HepG2 (cell line): Measurements from ENCODE around the gene NRDE2. TPM values are rescaled to one million over a fixed set of nuclear protein-coding genes. Genes with fewer than 3 reads are reported as not detected.

Experiments
- ATAC-seq: fragments of 200-7000 bp; cut with Tn5 transposase; 3 replicates; pipeline ENCODE4 v1.9.1; 2020; ENCODE audit warnings: mild to moderate bottlenecking, moderate library complexity
- BruUV-seq: library from RNA; stranded (reverse); fragments of 400-500 nt; replicated peaks from 2 replicates; lab custom pipeline; 2021; lab: Mats Ljungman, UMichigan
- CTCF ChIA-PET: fragments of 300-600 bp; formaldehyde crosslinking; extraction: SDS; loops from one replicate; lab custom pipeline; 2021; ENCODE audit warnings: low total read pairs, inconsistent platforms, low intra/inter-chr PET ratio; lab: Yijun Ruan, JAX
- POLR2A ChIA-PET: fragments of 350-600 bp; sonication (Branson Sonifier 250); formaldehyde crosslinking; loops from one replicate; lab custom pipeline; 2020; ENCODE audit warnings: antibody characterized with exemption, inconsistent platforms; lab: Yijun Ruan, JAX
- DNase-seq: peaks from one replicate; pipeline ENCODE4 v3.0.0-alpha.2; 2015; ENCODE audit warnings: low spot score
- FAIRE-seq: peaks from 3 replicates; lab custom pipeline; 2011; peaks lifted over from hg19 to GRCh38; lab: Jason Lieb, UNC
- H2AFZ ChIP-seq: one replicate; pipeline ENCODE4 v1.6.1; 2011; ENCODE audit warnings: low read length, inconsistent platforms
- H3K27ac ChIP-seq: fragments of 300-600 bp; 3 replicates; pipeline ENCODE4 v1.8.0; 2011; ENCODE audit warnings: mixed run types, mild to moderate bottlenecking, mixed read lengths, low read length, inconsistent platforms; ENCODE audit not compliant: insufficient read depth; ENCODE audit errors: extremely low read length
- H3K27me3 ChIP-seq, 2 experiments: fragments of 200-600 bp in 1 of 2; 2 replicates in 1 of 2; 3 replicates in 1 of 2; pipeline versions ENCODE4 v1.6.0 to v1.8.0; 2011; ENCODE audit warnings: low read length in 2 of 2, mild to moderate bottlenecking in 2 of 2, moderate library complexity in 2 of 2, inconsistent platforms in 1 of 2; ENCODE audit not compliant: insufficient read depth in 2 of 2, control insufficient read depth in 1 of 2
- H3K36me3 ChIP-seq, 2 experiments: fragments of 200-600 bp in 1 of 2; replicated peaks in 1 of 2; 2 replicates in 1 of 2; 3 replicates in 1 of 2; pipeline versions ENCODE4 v1.5.1 to v1.8.0; 2011; ENCODE audit warnings: low read length in 2 of 2, inconsistent platforms in 1 of 2; ENCODE audit not compliant: insufficient read depth in 2 of 2, control insufficient read depth in 1 of 2
- H3K4me1 ChIP-seq: 2 replicates; pipeline ENCODE4 v1.5.1; 2012; ENCODE audit warnings: low read length, inconsistent platforms; ENCODE audit not compliant: insufficient read depth
- H3K4me2 ChIP-seq: 2 replicates; pipeline ENCODE4 v1.6.0; 2011; ENCODE audit warnings: low read depth, low read length, inconsistent platforms
- H3K4me3 ChIP-seq, 3 experiments: fragments of 200-600 bp in 1 of 3; sonication (generic), shearing (Covaris generic) in 1 of 3; replicated peaks in 1 of 3; 2 replicates each; pipeline ENCODE4 v1.5.1; 2011 to 2016; ENCODE audit warnings: low read length in 3 of 3, inconsistent platforms in 2 of 3, low read depth in 2 of 3, mild to moderate bottlenecking in 2 of 3, control low read depth in 1 of 3, mixed read lengths in 1 of 3; ENCODE audit not compliant: insufficient read depth in 1 of 3
- H3K79me2 ChIP-seq: one replicate; pipeline ENCODE4 v1.6.1; 2011; ENCODE audit warnings: low read length, inconsistent platforms; ENCODE audit not compliant: insufficient read depth
- H3K9ac ChIP-seq: 2 replicates; pipeline ENCODE4 v1.6.0; 2011; ENCODE audit warnings: mild to moderate bottlenecking, low read depth, low read length, inconsistent platforms; ENCODE audit not compliant: insufficient read depth
- H3K9me3 ChIP-seq: 2 replicates; pipeline ENCODE4 v1.5.1; 2012; ENCODE audit warnings: mild to moderate bottlenecking, low read length
- H4K20me1 ChIP-seq: 2 replicates; pipeline ENCODE4 v1.6.0; 2011; ENCODE audit warnings: inconsistent platforms, mild to moderate bottlenecking, low read length, moderate library complexity; ENCODE audit not compliant: insufficient read depth
- ARID4A ChIP-seq: sonication (generic); formaldehyde crosslinking; IDR thresholded peaks from 2 replicates; pipeline ENCODE4 v1.5.0; 2020; ENCODE audit warnings: mild to moderate bottlenecking, missing genetic modification reagents, borderline replicate concordance
- DDIT3 ChIP-seq: sonication (generic); formaldehyde crosslinking; IDR thresholded peaks from 2 replicates; pipeline ENCODE4 v1.4.0; 2020; ENCODE audit warnings: mild to moderate bottlenecking, missing genetic modification reagents
- THYN1 ChIP-seq: sonication (generic); formaldehyde crosslinking; IDR thresholded peaks from 2 replicates; pipeline ENCODE4 v1.8.1; 2023; ENCODE audit warnings: low read depth, mild to moderate bottlenecking, moderate library complexity, missing genetic modification reagents, borderline replicate concordance
- ZBTB38 ChIP-seq: sonication (generic); formaldehyde crosslinking; IDR thresholded peaks from 2 replicates; pipeline ENCODE4 v1.5.1; 2020; ENCODE audit warnings: mild to moderate bottlenecking, missing genetic modification reagents
- ZNF263 ChIP-seq: sonication (generic); formaldehyde crosslinking; IDR thresholded peaks from 2 replicates; pipeline ENCODE4 v1.4.0; 2020; ENCODE audit warnings: missing genetic modification reagents
- ZNF724P ChIP-seq: sonication (generic); formaldehyde crosslinking; IDR thresholded peaks from 2 replicates; pipeline ENCODE4 v1.8.0; 2022; ENCODE audit warnings: missing genetic modification reagents, borderline replicate concordance
- ZNF850 ChIP-seq: sonication (generic); formaldehyde crosslinking; conservative IDR thresholded peaks from 2 replicates; pipeline ENCODE4 v1.9.0; 2021; ENCODE audit warnings: mild to moderate bottlenecking, missing genetic modification reagents
- ZSCAN21 ChIP-seq: sonication (generic); formaldehyde crosslinking; IDR thresholded peaks from 2 replicates; pipeline ENCODE4 v1.8.0; 2022; ENCODE audit warnings: mild to moderate bottlenecking, missing genetic modification reagents, moderate library complexity, borderline replicate concordance
- WGBS: methylation state at CpG from one replicate; pipeline ENCODE4 v1.1.6; 2017; ENCODE audit warnings: low lambda C conversion rate; 5-methylcytosine and 5-hydroxymethylcytosine counted together
- in situ Hi-C: cut with HindIII; loops from 2 replicates; pipeline ENCODE4 v1.10.0; 2017; ENCODE audit warnings: low pct_unique_long_range_greater_than_20kb; ENCODE audit not compliant: extremely low pct_ligation_motif_present
- intact Hi-C: fragments of 100-400 bp; cut with micrococcal nuclease; formaldehyde crosslinking; loops from one replicate; pipeline ENCODE4 v1.10.0; 2022; ENCODE audit not compliant: unreplicated experiment
- polyA plus RNA-seq, 8 experiments: library from polyadenylated mRNA; depleted of rRNA in 3 of 8; stranded (reverse) in 7 of 8; unstranded in 1 of 8; fragments of >200 nt; fragmentation: Illumina TruSeq in 4 of 8; extraction: Trizol in 4 of 8; gene quantifications; 2 replicates each; pipeline versions ENCODE4 v1.2.1 to v1.2.3, GENCODE V29; 2011 to 2016; ENCODE audit warnings: low read depth in 4 of 8, missing spikeins in 1 of 8, mixed read lengths in 1 of 8; ENCODE audit not compliant: insufficient read depth in 1 of 8
- total RNA-seq, 5 experiments: library from RNA; depleted of rRNA; stranded (reverse); fragments of >200 nt; fragmentation: Illumina TruSeq; extraction: Trizol; gene quantifications; 2 replicates each; pipeline ENCODE4 v1.2.3, GENCODE V29; 2016; ENCODE audit warnings: low read depth in 1 of 5

NRDE2 gene
- total and polyA plus RNA-seq, 2 of the 13 experiments (the other 11 are each of a cell fraction or from before 2014, with no cell fraction given) = 5.6 to 12.5 TPM

GRCh38 chr14:90253826-90254225 is 77.9 kb downstream of the NRDE2 start:
- Histone ChIP-seq H4K20me1 (peaks cover 8% of the 10 kb centered on the region; the same call in 1 of the 2 replicates), H3K27ac (no peak overlapping the region), H3K4me3 (no peak overlapping the region), H3K27me3 (peaks cover 1 to 14% of the 10 kb centered on the region in 2 experiments; a peak in 2 of 5 replicates), H3K4me1 (peaks cover 19% of the 10 kb centered on the region), H3K9ac (no peak overlapping the region), H3K4me2 (no peak overlapping the region), H3K36me3 (peaks cover 0 to 3% of the 10 kb centered on the region in 2 experiments; a peak in 1 of 5 replicates), H3K9me3 (no peaks in the 10 kb centered on the region), H2AFZ (no peak overlapping the region), H3K79me2 (peaks cover 26% of the 10 kb centered on the region)
- ATAC-seq = no peak
- 50% methylated on average over 7 of the region's 8 CpGs for WGBS
- no peak for FAIRE-seq
- in situ Hi-C loops (no loop called here), intact Hi-C loops (no loop called here)
- POLR2A ChIA-PET = no interaction called here
- no TSS peak for BruUV-seq
- CTCF ChIA-PET = no interaction called here
- no peak for TF ChIP-seq ZNF850
- no peak for TF ChIP-seq ZNF263
- TF ChIP-seq DDIT3 = no peak
- TF ChIP-seq THYN1 (CRISPR knock-in tag) = no peak
- TF ChIP-seq ZSCAN21 (CRISPR knock-in tag) = no peak
- no peak for TF ChIP-seq ARID4A
- TF ChIP-seq ZBTB38 (CRISPR knock-in tag) = no peak
- no peak for TF ChIP-seq ZNF724P (CRISPR knock-in tag)
- no peak for DNase-seq
